LNCAP (cell line): ENCODE results near the gene OSBPL6.

Source experiments
- TF ChIP-seq, protein P1 (sequence below): fragments of 450-650 bp; IDR thresholded peaks from 2 replicates; pipeline ENCODE4 v1.5.1; 2017; ENCODE audit warnings: mild to moderate bottlenecking

OSBPL6 gene

DNA sequence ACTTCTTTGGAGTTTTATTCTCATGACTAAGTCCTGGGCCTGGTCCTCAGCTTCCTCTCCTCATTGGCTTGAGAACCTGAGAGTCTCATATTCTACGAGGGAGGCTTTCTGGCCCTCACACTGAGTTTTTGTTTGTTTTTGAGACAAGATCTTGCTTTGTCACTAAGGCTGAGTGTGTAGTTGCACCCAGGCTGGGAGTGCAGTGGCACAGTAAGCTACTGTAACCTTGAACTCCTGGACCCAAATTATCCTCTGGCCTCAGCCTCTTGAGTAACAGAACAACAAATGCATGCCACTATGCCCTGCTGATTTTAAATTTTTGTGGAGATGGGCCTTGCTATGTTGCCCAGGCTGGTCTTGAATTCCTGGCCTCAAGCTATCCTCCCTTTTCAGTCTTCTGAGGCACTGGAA, 234.1 kb downstream of the OSBPL6 start:
- TF ChIP-seq, protein P1, sequence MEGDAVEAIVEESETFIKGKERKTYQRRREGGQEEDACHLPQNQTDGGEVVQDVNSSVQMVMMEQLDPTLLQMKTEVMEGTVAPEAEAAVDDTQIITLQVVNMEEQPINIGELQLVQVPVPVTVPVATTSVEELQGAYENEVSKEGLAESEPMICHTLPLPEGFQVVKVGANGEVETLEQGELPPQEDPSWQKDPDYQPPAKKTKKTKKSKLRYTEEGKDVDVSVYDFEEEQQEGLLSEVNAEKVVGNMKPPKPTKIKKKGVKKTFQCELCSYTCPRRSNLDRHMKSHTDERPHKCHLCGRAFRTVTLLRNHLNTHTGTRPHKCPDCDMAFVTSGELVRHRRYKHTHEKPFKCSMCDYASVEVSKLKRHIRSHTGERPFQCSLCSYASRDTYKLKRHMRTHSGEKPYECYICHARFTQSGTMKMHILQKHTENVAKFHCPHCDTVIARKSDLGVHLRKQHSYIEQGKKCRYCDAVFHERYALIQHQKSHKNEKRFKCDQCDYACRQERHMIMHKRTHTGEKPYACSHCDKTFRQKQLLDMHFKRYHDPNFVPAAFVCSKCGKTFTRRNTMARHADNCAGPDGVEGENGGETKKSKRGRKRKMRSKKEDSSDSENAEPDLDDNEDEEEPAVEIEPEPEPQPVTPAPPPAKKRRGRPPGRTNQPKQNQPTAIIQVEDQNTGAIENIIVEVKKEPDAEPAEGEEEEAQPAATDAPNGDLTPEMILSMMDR, result no peak

DNA sequence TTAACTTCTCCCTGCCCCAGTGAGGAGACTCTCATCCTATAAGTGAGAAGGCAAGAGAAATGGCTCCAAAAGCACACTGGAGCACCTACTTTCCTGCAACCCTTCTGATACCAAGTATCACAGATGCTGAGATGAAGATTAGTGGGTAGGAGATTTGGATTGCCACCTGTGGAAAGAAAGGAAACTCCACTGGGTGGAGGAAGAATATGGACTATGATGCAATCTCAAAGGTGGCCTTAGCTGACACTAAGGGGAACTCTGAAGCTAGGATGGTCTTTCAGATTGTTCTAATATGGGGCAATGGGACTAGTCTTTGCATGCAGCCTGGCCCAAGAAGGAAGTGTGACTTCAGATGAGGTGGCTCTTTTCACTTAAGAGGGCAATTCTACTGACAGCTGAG, 235.0 kb downstream of the OSBPL6 start:
- TF ChIP-seq, protein P1, result no peak

DNA sequence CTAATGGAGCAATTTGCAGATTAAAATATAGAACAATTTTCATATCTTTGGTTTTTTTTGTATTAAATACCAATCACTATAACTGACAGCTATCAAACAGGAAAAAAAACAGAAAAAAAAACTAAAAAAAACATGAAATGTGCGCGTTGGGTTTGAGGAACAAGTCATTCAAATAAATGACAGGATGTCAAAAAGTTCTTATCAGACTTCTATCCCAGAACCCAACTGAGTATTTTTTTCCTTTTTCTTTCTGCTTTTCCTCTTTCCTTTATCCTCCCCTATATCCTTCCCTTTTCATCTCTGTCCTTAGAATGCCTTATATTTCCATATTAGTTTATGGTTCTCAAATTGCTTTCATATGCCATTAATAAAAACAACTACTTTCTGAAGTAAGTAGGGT, 242.3 kb downstream of the OSBPL6 start:
- TF ChIP-seq, protein P1, result no peak

DNA sequence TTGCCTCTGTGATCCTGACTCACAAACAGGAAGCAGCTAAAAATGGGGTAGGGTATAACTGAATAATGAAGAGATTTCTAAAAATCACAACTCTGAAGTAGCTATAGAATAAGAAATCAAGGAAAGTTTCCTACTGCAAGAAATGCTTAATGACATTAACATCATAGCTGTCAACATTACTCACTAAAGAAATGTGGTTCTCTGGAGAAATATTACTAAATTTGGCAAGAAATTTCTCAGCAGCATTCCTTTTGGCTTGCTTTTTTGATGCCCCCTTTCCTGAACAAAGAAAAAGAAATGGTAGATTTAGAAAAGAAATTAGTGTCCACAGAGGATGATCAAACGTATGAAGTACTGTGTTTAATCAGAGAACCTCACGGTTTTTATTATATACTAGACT, 247.1 kb downstream of the OSBPL6 start:
- TF ChIP-seq, protein P1, result no peak

DNA sequence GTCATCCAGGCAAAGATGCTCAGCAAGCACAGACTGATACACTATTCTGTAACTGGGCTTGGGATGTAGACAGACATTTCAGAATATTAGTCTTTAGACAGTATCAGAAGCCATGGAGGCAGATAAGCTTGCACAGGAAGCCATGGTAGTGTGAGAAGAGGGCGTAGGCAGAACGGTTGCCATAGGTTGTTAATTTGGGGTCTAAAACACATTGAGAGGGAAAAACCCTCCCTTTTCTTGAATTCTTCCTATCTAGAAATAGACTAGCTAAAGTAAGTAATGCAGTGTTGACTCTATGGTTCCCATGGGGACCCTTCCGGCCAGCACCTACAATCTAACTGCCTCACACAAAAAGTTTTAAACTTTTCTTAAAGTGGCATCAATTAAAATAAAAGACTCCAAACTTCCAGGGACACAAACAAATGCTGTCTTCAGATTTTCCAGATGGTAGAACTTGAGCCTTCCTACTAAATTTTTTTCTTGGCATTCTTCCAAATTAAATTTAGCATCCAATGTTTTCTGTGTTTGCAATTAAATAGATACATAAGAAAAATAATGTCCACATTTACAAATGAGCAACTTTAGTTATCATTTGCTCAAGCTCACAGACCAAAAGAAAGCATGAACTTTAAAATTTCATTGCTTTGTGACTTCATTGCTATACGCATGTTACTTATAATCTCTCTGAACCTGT, 254.8 kb downstream of the OSBPL6 start:
- TF ChIP-seq, protein P1, result no peak

DNA sequence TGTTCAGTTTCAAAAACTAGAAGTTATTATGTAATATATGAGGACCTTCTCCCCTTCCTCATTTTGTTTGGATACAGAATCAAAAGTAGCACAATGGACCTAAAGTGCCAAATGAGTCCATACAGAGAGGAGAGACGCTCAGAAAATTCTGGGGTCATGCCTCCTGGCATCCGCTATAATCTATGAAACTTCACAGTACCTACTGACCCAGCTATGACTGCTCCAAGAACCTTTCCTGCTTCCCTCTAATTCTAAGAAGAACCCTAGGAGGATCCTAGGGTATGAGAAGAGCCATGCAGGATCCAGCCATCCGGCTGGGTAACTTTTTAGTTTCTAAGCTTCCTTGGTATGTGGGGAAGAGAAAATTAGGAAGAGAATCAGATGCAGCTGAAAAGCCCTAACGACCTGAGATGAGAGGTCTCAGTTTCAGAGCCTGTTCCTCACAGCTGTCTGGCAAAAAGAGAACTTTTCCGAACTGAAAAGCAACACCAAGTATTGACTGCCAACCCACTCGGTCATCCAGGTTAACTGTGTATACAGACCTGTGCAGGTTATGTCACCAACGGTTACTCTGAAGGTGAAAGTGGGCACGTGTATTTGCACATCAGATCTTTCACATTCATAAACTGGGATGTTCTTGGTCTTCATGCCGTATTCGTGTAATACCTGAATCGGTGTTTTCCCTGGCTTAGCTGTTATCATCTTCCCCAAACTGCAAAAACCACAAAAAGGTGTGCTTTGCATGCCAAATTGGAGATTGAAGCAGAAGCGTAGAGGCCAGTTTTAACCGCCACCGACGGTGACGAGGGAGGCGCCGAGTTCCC, 255.6 kb downstream of the OSBPL6 start:
- TF ChIP-seq, protein P1, result no peak

DNA sequence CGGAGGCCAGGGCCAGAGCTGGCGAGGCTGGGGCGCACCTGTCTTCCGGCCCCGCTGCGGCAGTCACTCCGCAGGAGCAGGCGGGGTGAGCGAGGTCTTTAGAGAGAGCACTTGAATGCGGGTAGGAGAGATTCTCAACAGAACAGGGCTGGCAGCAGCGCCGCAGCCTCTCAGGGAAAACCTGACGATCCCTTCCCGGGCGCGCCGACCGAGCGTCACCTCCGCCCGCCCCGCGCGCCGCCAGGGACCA, 256.1 kb downstream of the OSBPL6 start:
- TF ChIP-seq, protein P1, result no peak
